Keratinocyte (primary cell): Measurements from ENCODE around the gene LCA5. TPM values are rescaled to one million over a fixed set of nuclear protein-coding genes. Genes with fewer than 3 reads are reported as not detected.

Source experiments
- DNase-seq: peaks from one replicate; pipeline ENCODE4 v3.0.0-alpha.2; 2011; ENCODE audit warnings: low read depth, missing footprints, low spot score
- FAIRE-seq: peaks from 2 replicates; lab custom pipeline; 2011; peaks lifted over from hg19 to GRCh38; lab: Jason Lieb, UNC
- H2AFZ ChIP-seq: 2 replicates; pipeline ENCODE4 v1.6.0; 2012; ENCODE audit warnings: low read length, control low read depth, inconsistent platforms; ENCODE audit not compliant: control insufficient read depth
- H3K27ac ChIP-seq: 2 replicates; pipeline ENCODE4 v1.5.1; 2011; ENCODE audit warnings: low read length; ENCODE audit not compliant: control insufficient read depth, insufficient read depth
- H3K27me3 ChIP-seq: 3 replicates; pipeline ENCODE4 v1.6.0; 2011; ENCODE audit warnings: low read length; ENCODE audit not compliant: control insufficient read depth, insufficient read depth; ENCODE audit errors: extremely low read depth
- H3K36me3 ChIP-seq, 2 experiments: 2 replicates in 1 of 2; 3 replicates in 1 of 2; pipeline ENCODE4 v1.5.1; 2011; ENCODE audit warnings: low read length in 2 of 2, mild to moderate bottlenecking in 1 of 2; ENCODE audit not compliant: control insufficient read depth in 2 of 2, insufficient read depth in 2 of 2; ENCODE audit errors: extremely low read depth in 1 of 2
- H3K4me1 ChIP-seq: 3 replicates; pipeline ENCODE4 v1.5.1; 2011; ENCODE audit warnings: low read length; ENCODE audit not compliant: control insufficient read depth, insufficient read depth; ENCODE audit errors: extremely low read depth
- H3K4me2 ChIP-seq: 3 replicates; pipeline ENCODE4 v1.6.0; 2011; ENCODE audit warnings: low read depth, low read length; ENCODE audit not compliant: control insufficient read depth, insufficient read depth; ENCODE audit errors: extremely low read depth
- H3K4me3 ChIP-seq, 3 experiments: fragments of 200-600 bp in 1 of 3; sonication (generic) in 1 of 3; 2 replicates in 2 of 3; 3 replicates in 1 of 3; pipeline ENCODE4 v1.5.1; 2011 to 2016; ENCODE audit warnings: low read length in 3 of 3, mild to moderate bottlenecking in 3 of 3, control low read depth in 2 of 3, inconsistent platforms in 1 of 3, low read depth in 1 of 3, mixed read lengths in 1 of 3, mixed run types in 1 of 3, moderate library complexity in 1 of 3; ENCODE audit not compliant: control insufficient read depth in 2 of 3, insufficient read depth in 2 of 3; ENCODE audit errors: extremely low read depth in 1 of 3
- H3K79me2 ChIP-seq: 2 replicates; pipeline ENCODE4 v1.6.0; 2012; ENCODE audit warnings: low read length; ENCODE audit not compliant: control insufficient read depth, insufficient read depth
- H3K9ac ChIP-seq: 3 replicates; pipeline ENCODE4 v1.6.0; 2011; ENCODE audit warnings: low read length; ENCODE audit not compliant: control insufficient read depth, insufficient read depth; ENCODE audit errors: extremely low read depth
- H3K9me1 ChIP-seq: 3 replicates; pipeline ENCODE4 v1.6.0; 2011; ENCODE audit warnings: low read length; ENCODE audit not compliant: control insufficient read depth, insufficient read depth; ENCODE audit errors: extremely low read depth
- H3K9me3 ChIP-seq: 2 replicates; pipeline ENCODE4 v1.5.1; 2012; ENCODE audit warnings: low read depth, low read length; ENCODE audit not compliant: control insufficient read depth
- H4K20me1 ChIP-seq: 3 replicates; pipeline ENCODE4 v1.6.0; 2011; ENCODE audit warnings: low read length; ENCODE audit not compliant: control insufficient read depth, insufficient read depth; ENCODE audit errors: extremely low read depth
- CTCF ChIP-seq, 3 experiments: IDR thresholded peaks in 1 of 3; conservative IDR thresholded peaks in 1 of 3; optimal IDR thresholded peaks in 1 of 3; 2 replicates in 2 of 3; 3 replicates in 1 of 3; pipeline versions ENCODE3 to v1.5.1; 2011; ENCODE audit warnings: low read length in 3 of 3, mild to moderate bottlenecking in 3 of 3, moderate library complexity in 2 of 3, control low read depth in 1 of 3, inconsistent platforms in 1 of 3; ENCODE audit not compliant: insufficient read depth in 2 of 3; ENCODE audit errors: extremely low read depth in 1 of 3
- EZH2 ChIP-seq: IDR thresholded peaks from one replicate; pipeline ENCODE4 v1.6.1; 2012; ENCODE audit warnings: inconsistent platforms, mild to moderate bottlenecking, low read length, moderate library complexity
- dilution Hi-C: fragments of 300-500 bp; cut with MboI; formaldehyde crosslinking; loops from one replicate; pipeline ENCODE4 v1.7.0; 2020; ENCODE audit warnings: low sequenced_read_pairs; ENCODE audit not compliant: extremely low pct_ligation_motif_present
- polyA plus RNA-seq, 5 experiments: library from polyadenylated mRNA; depleted of rRNA in 3 of 5; stranded (reverse) in 3 of 5; stranded (forward) in 1 of 5; unstranded in 1 of 5; fragments of >200 nt; gene quantifications; 1 replicate in 1 of 5; 2 replicates in 3 of 5; 3 replicates in 1 of 5; pipeline versions ENCODE4 v1.2.1 to v1.2.3, GENCODE V29; 2011 to 2012; ENCODE audit warnings: missing spikeins in 2 of 5, low read depth in 1 of 5, low replicate concordance in 1 of 5

Gene LCA5
- polyA plus RNA-seq, 1 donor (not counting 4 experiments of a cell fraction or from before 2014, with no cell fraction given): 1.6 TPM

- Histone ChIP-seq H3K4me1 (no peaks in the 10 kb centered on the region), H4K20me1 (no peaks in the 10 kb centered on the region), H3K27me3 (no peaks in the 10 kb centered on the region), H3K79me2 (no peaks in the 10 kb centered on the region), H3K9ac (no peak overlapping the region), H3K9me1 (no peaks in the 10 kb centered on the region), H3K27ac (no peak overlapping the region), H3K9me3 (no peaks in the 10 kb centered on the region), H2AFZ (no peak overlapping the region), H3K4me2 (no peak overlapping the region), H3K36me3 (no peaks in the 10 kb centered on the region), H3K4me3 (no peak overlapping the region)
- DNase-seq: no peak
- TF ChIP-seq CTCF (optimal IDR thresholded peaks at IDR 0.05 in 1 of 3, IDR thresholded peaks at IDR 0.05 in 1 of 3, conservative IDR thresholded peaks at IDR 0.05 in 1 of 3; ENCODE audit: extremely low read depth in 1 of 3, insufficient read depth in 2 of 3, low read length in 3 of 3) (no peak), EZH2 (no peak)
- dilution Hi-C loops: no loop called here
- no peak for FAIRE-seq
Measured at GRCh38 chr6:79522609-79523008, 14.6 kb downstream of the LCA5 start.

- H3K79me2 ChIP-seq: no peaks in the 10 kb centered on the region
- H2AFZ ChIP-seq: no peak overlapping the region
- no peak for FAIRE-seq
- H3K4me1 ChIP-seq: no peaks in the 10 kb centered on the region
- no peaks in the 10 kb centered on the region for H3K9me3 ChIP-seq
- no peak overlapping the region for H3K4me3 ChIP-seq
- H3K9ac ChIP-seq: no peak overlapping the region
- no peaks in the 10 kb centered on the region for H3K9me1 ChIP-seq
- no peak overlapping the region for H3K4me2 ChIP-seq
- TF ChIP-seq EZH2 (no peak), CTCF (optimal IDR thresholded peaks at IDR 0.05 in 1 of 3, IDR thresholded peaks at IDR 0.05 in 1 of 3, conservative IDR thresholded peaks at IDR 0.05 in 1 of 3; ENCODE audit: extremely low read depth in 1 of 3, insufficient read depth in 2 of 3, low read length in 3 of 3) (no peak)
- H3K36me3 ChIP-seq: no peaks in the 10 kb centered on the region
- no peak overlapping the region for H3K27ac ChIP-seq
- H3K27me3 ChIP-seq: no peaks in the 10 kb centered on the region
- no peak for DNase-seq
- dilution Hi-C loops: no loop called here
- no peaks in the 10 kb centered on the region for H4K20me1 ChIP-seq
Measured at GRCh38 chr6:79520534-79520933, 16.7 kb downstream of the LCA5 start.
